ENCODE data around the gene CSNK2A1.

GRCh38 chr20:546353-546752 lies 2.8 kb upstream of the CSNK2A1 start:
- TF ChIP-seq CTCF (IDR thresholded peaks at IDR 0.05; ENCODE audit: low read length) (no peak), EZH2 (optimal IDR thresholded peaks at IDR 0.05; ENCODE audit: low read depth, low read length) (no peak), EZH2phosphoT487 (IDR thresholded peaks at IDR 0.05; ENCODE audit: low read length) (no peak)

All from MM.1S (cell line).